ENCODE measurements around the gene IMPG1. TPM values are rescaled to one million over a fixed set of nuclear protein-coding genes. Genes with fewer than 3 reads are reported as not detected.

IMPG1 gene
- total RNA-seq, 1 donor from 2014 or later = not detected

GRCh38 chr6:75896526-75896925 lies 175.9 kb downstream of the IMPG1 start:
- ATAC-seq (no peak), DNase-seq (ENCODE audit: low spot score) (no peak)

GRCh38 chr6:75893776-75894152 lies 178.7 kb downstream of the IMPG1 start:
- peak; percentile 72 for ATAC-seq

GRCh38 chr6:75893058-75893775 lies 179.2 kb downstream of the IMPG1 start:
- ATAC-seq (peak; percentile 92), DNase-seq (ENCODE audit: low spot score) (no peak)

More at GRCh38 chr6:75893776-75894152, 178.7 kb downstream of the IMPG1 start:
- no peak for DNase-seq (ENCODE audit: low spot score)

GRCh38 chr6:75892384-75892783 lies 180.1 kb downstream of the IMPG1 start:
- no peak for DNase-seq (ENCODE audit: low spot score)
- no peak for ATAC-seq

GRCh38 chr6:75884822-75885221 lies 187.6 kb downstream of the IMPG1 start:
- ATAC-seq = peak; percentile 70
- DNase-seq (ENCODE audit: low spot score) = no peak

GRCh38 chr6:75882734-75883133 lies 189.7 kb downstream of the IMPG1 start:
- no peak for ATAC-seq
- no peak for DNase-seq (ENCODE audit: low spot score)

GRCh38 chr6:75880305-75880704 lies 192.2 kb downstream of the IMPG1 start:
- DNase-seq (ENCODE audit: low spot score) (no peak), ATAC-seq (no peak)

- ATAC-seq (no peak), DNase-seq (ENCODE audit: low spot score) (no peak)
Observed at GRCh38 chr6:75876152-75876551, 196.3 kb downstream of the IMPG1 start.

GRCh38 chr6:75874224-75874623 lies 198.2 kb downstream of the IMPG1 start:
- ATAC-seq (no peak), DNase-seq (ENCODE audit: low spot score) (no peak)

Data from left lobe of liver (tissue), 2 donors.